DOHH2 (cell line): ENCODE results near the gene SIAH2.

Experiments
- EZH2phosphoT487 ChIP-seq: fragments of 200-600 bp; sonication (generic); IDR thresholded peaks from 2 replicates; pipeline ENCODE4 v1.6.1; 2017; ENCODE audit warnings: borderline replicate concordance, mild to moderate bottlenecking, antibody characterized with exemption, low read length, moderate library complexity, mixed read lengths
- TF ChIP-seq, protein P1 (sequence below): fragments of 200-600 bp; sonication (generic); IDR thresholded peaks from one replicate; pipeline ENCODE4 v1.5.1; 2014; ENCODE audit warnings: antibody characterized with exemption, mild to moderate bottlenecking, low read depth, low read length; ENCODE audit not compliant: poor library complexity, severe bottlenecking

DNA sequence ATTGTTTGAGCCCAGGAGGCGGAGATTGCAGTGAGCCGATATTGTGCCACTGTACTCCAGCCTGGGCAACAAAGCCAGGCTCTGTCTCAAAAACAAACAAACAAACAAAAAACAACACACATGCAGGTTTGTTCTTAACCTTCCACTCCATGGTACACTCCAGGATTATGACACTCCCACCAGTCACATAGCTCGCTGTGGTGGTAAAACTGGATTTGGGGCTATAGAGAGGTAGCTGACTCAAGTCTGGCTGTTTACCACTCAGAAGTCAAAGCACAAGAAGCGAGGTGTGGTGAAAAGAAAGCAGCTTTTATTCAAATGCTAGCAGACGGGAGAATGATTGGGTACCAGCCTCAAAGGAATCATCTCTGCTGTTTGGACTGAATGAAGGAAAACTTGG lies 49.0 kb upstream of the SIAH2 start:
- TF ChIP-seq, protein P1, sequence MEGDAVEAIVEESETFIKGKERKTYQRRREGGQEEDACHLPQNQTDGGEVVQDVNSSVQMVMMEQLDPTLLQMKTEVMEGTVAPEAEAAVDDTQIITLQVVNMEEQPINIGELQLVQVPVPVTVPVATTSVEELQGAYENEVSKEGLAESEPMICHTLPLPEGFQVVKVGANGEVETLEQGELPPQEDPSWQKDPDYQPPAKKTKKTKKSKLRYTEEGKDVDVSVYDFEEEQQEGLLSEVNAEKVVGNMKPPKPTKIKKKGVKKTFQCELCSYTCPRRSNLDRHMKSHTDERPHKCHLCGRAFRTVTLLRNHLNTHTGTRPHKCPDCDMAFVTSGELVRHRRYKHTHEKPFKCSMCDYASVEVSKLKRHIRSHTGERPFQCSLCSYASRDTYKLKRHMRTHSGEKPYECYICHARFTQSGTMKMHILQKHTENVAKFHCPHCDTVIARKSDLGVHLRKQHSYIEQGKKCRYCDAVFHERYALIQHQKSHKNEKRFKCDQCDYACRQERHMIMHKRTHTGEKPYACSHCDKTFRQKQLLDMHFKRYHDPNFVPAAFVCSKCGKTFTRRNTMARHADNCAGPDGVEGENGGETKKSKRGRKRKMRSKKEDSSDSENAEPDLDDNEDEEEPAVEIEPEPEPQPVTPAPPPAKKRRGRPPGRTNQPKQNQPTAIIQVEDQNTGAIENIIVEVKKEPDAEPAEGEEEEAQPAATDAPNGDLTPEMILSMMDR, result no peak
- TF ChIP-seq EZH2phosphoT487, result no peak
